Kasumi-1 (cell line): Measurements from ENCODE around the gene DVL2.

Experiments used
- DNase-seq, 2 experiments: peaks; one replicate each; lab custom pipeline; 2025; lab: John Stamatoyannopoulos, UW

The DVL2 gene

DNA sequence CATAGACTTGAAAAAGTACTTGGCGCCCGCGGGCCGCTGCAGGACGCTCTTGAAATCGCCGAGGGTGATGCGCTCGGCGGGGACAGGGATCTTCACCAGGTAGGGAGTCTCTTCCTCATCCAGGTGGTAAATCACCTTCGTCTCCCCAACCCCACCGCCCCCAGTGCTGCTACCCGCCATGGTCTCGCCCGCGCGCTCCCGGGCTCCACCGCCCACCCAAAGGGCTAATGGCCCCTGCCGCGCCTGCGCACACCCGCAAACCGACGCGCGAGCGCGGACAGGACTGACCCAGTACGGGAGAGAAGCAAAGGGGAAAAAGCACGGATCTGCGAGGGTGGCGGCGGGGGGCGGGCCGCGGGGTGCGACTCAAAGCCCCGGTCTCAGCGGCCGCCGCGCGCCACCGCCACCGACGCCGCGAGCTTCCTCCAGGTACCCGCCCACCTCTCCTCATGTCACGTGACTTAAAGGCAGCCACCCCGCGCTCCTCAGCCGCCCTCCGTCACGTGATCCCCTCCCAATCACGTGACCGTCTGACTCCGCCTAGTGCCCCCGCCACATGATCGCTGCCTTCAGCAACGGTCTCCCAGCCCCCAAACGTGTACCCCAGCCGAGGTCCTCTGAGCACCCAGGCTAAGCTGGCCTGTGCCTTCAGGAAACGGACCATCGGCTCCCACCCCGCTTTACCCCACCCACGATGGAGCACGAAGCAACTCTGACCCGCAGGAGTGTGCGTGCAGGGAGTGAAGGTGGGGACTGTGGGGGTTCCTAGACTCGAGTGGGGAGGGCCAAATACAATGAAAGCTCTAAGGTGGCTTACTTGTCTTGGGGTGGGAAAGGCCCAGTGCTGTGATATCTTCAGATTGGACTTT lies at the start of gene DVL2:
TSS of gene DVL2 (minus strand) at position 435 of the 869 bp plus-strand sequence. CDS start at position 180, 255 bp downstream.
- DNase-seq = peak; percentile 85 to 86

DNA sequence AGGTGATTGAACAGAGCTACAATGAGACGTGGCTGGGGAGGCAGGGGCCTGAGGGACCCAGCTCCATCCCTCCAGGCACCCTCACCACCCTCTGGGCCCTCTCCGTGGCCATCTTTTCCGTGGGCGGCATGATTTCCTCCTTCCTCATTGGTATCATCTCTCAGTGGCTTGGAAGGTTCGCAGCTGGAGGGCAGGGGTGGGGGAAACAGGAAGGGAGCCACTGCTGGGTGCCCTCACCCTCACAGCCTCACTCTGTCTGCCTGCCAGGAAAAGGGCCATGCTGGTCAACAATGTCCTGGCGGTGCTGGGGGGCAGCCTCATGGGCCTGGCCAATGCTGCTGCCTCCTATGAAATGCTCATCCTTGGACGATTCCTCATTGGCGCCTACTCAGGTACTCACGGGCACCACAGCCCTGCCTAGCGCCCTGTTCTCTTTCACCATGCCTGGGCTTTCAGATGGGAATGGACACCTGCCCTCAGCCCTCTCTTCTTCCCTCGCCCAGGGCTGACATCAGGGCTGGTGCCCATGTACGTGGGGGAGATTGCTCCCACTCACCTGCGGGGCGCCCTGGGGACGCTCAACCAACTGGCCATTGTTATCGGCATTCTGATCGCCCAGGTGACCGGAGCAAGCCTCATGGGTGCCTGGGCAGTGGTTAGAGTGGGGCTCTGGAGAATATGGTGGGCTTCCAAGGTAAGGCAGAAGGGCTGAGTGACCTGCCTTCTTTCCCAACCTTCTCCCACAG lies 49.3 kb upstream of the DVL2 start:
- no peak for DNase-seq

DNA sequence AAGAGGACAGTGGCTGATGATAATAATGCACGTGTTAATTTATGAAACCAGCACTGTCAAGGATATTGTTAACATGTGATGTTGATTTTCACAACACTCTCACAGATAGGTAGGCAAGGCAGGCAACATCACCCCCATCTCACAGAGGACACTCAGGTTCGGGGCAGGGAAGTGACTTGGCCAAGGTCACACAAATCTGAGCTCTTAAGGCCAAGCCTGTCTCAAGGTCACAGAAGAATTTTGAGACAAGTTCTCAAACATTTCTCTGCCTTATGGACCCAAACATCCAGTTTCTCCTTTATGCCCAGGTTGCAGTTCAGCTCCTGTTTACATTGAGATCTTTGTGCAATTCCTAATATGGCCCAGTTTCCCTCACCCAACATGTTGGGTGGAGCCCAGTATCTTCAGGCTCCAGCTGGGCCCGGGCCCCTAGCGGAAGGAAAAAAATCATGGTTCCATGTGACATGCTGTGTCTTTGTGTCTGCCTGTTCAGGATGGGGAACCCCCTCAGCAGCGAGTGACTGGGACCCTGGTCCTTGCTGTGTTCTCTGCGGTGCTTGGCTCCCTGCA lies 48.5 kb upstream of the DVL2 start:
- no peak for DNase-seq

DNA sequence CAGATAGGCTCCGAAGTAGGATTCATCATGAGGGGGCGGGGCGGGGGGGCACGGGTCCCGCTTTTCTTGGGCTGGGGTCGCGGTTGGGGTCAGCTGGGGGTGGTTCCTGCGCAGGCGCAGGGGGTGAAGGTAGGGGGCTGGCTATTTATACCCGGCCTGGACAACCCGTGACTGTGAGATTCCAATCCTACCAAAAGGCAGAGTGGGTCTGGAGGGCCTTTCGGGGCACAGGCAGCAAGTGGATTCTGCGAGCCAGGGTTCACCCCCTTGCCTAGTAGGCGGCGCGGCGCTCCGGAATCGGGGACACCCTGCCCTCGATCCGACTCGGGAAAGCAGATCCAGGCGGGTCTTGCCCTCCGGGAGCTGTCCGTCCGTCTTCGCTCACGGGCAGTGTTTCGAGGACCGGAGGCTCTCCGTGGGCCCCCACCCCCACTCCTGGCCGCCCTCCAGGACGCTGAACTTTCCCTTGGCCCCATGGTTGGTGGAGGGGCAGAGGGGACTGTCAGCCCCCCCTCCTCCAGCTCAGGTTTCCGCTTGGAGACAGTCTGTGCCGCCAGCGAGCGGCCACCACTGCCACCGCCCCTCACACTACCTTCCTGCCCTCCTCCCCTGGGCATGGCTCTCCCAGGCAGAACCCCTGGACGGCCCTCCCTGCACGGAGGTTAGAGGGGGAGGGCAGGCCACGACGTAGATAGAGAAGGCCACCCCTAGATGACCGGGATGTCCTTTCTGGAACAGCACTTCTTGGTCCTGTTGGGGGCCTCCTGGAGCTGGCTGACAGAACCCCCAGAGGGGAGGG lies 47.8 kb upstream of the DVL2 start:
- DNase-seq = no peak

DNA sequence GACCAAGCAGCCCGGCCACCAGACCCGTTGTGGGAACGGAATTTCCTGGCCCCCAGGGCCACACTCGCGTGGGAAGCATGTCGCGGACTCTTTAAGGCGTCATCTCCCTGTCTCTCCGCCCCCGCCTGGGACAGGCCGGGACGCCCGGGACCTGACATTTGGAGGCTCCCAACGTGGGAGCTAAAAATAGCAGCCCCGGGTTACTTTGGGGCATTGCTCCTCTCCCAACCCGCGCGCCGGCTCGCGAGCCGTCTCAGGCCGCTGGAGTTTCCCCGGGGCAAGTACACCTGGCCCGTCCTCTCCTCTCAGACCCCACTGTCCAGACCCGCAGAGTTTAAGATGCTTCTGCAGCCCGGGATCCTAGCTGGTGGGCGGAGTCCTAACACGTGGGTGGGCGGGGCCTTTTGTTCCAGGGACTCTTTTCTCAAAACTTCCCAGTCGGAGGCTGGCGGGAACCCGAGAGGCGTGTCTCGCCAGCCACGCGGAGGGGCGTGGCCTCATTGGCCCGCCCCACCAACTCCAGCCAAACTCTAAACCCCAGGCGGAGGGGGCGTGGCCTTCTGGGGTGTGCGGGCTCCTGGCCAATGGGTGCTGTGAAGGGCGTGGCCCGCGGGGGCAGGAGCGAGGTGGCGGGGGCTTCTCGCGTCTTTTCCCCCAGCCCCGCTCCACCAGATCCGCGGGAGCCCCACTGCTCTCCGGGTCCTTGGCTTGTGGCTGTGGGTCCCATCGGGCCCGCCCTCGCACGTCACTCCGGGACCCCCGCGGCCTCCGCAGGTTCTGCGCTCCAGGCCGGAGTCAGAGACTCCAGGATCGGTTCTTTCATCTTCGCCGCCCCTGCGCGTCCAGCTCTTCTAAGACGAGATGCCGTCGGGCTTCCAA lies 47.0 kb upstream of the DVL2 start, which contains the start of gene SLC2A4:
TSS of gene SLC2A4 (plus strand) at position 645 of the 879 bp plus-strand sequence. CDS start at position 862, 217 bp downstream.
- peak; percentile 69 to 70 for DNase-seq

DNA sequence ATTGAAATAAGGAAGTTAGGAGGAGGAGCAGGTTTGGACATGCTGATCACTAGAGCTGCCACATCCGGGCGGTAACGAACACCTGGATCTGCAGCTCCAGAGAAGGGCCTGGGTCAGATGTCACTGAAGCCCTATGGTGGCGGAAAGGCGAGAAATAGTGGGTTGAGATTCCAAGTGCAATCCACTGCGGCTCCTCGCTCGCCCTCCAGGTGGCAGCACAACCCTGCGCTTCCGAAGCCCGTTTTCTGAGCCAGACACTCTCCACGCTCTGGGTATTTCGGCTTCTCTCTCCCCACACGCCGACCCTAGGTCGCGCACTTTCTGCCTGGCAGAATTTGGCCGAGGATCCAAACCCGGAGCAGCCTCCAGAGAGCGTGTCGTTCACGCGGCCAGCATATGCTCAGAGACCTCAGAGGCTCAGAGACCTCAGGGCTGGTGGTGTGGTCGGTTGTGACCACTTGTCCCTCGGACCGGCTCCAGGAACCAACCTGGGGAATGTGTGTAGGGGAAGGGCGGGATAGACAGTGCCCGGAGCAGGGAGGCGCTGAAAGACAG lies 46.3 kb upstream of the DVL2 start:
- DNase-seq = peak; percentile 51 to 63

DNA sequence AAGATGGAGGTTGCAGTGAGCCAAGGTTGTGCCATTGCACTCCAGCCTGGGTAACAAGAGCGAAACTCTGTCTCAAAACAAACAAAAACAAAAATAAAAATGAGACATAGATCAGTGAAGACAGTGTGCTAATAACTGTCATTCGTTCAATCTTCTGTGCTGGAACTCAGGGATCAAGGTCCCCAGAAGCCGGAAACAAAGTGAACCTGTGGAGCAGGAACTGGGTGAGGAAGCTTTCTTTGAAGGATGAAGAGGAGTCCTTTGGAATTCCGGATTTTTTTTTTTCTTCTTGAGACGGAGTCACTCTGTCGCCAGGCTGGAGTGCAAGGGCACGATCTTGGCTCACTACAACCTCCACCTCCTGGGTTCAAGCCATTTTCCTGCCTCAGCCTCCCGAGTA lies 45.1 kb upstream of the DVL2 start:
- DNase-seq = no peak

DNA sequence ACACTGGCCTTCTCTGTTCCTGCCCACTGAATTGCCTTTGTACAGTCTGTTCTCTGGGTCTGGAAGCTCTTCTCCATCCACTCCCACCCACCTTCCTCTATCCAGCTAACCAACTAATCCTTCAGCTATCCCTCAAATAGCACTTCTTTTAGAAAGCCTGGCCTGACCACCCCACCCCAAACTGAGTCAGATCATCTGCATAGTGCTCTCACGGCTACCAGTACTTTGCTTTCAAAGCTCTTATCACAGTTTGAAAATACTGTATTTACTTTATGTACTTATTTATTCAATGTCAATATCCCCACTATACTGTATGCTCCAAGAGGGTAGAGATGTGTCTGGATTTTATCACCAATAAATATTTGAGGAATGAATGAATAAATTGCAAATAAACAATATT lies 32.5 kb upstream of the DVL2 start:
- no peak for DNase-seq

DNA sequence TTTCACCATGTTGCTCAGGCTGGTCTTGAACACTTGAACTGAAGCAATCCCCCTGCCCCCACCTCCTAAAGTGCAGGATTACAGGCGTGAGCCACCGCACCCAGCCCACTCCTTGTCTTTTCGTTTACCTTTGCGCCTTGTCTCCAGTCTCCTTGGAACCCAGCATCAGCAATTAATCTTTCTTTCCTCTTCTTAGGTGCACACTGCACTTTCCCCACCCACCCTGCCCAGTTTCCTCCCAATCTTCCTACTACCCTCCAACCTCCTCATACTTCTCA lies 29.4 kb upstream of the DVL2 start:
- DNase-seq = no peak

DNA sequence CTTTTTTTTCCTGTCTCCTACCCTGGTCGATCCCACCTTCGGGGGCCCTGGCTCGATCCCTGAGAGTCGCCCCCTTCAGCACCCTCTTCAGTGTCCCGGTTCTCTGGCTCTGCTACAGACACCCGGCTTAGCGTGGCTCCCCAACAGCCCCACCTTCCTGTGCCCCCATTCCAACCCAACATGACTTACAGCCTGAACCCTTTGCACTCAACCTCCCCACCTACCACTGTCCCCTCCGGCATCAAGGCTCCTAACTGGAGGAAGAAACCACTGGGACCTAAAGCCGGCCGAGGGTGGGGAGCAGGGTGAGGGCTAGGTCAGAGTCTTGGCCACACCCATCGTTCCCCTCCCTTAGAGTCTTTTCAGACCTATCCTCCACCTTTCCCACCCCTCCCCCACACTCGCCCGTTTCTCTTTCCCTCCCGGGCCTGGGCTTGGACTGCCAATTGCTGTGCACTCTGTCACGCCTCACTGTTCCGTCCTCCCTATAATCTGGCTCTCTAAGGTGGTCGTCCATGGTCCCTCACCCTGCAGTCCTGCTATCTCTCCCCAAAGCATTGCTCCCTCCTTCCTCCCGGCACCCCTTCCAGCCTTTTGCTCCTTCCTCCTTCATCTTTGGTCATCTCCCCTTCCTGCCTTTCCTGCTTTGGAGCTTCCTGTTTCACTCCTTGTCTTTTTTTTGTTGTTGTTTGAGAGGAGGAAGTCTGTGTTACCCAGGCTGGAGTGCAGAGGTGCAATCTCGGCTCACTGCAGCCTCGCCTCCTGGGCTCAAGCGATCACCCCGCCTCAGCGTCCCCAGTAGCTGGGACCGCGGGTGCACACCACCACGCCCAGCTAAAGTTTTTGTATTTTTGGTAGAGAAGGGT lies 28.9 kb upstream of the DVL2 start:
- no peak for DNase-seq

DNA sequence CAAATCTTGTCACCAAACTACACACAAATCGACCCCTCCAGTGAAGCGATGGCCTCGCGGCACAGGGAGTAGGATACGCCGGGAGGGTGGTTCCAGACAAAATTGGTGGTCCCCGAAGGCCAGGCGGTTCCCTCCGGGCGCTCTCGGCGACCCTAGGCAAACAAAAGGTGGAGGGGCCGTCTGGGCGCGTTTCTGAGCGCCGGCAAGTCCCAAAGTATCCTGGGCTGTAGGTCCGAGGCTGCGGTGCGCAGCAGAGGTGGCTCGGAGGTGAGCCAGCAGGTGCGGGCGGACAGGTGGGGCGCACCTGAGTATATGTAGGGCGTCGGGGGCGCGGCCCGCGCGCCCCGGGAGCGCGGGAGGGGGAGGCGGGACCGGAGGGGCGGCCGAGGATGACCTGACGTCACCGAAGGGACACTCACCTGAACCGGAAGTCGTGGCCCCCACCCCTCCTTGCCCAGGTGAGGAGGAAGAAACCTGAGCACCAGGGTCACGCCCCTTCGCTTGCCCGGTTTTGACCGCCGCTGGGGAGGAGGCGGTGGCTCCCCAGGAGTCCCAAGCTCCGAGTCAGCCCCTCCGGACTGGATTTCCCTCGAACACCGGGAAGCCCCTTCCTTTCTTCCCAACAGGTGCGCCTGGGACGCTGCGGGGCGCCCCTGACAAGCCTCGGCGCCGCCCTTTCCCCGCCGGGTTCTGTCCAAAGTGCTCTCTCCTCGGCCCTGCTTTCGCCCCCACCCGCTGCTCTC lies 28.0 kb upstream of the DVL2 start, which contains the start of gene CLDN7:
TSS of gene CLDN7 (minus strand) at position 287 of the 743 bp plus-strand sequence. CDS start 435 bp downstream, outside the sequence.
- no peak for DNase-seq

DNA sequence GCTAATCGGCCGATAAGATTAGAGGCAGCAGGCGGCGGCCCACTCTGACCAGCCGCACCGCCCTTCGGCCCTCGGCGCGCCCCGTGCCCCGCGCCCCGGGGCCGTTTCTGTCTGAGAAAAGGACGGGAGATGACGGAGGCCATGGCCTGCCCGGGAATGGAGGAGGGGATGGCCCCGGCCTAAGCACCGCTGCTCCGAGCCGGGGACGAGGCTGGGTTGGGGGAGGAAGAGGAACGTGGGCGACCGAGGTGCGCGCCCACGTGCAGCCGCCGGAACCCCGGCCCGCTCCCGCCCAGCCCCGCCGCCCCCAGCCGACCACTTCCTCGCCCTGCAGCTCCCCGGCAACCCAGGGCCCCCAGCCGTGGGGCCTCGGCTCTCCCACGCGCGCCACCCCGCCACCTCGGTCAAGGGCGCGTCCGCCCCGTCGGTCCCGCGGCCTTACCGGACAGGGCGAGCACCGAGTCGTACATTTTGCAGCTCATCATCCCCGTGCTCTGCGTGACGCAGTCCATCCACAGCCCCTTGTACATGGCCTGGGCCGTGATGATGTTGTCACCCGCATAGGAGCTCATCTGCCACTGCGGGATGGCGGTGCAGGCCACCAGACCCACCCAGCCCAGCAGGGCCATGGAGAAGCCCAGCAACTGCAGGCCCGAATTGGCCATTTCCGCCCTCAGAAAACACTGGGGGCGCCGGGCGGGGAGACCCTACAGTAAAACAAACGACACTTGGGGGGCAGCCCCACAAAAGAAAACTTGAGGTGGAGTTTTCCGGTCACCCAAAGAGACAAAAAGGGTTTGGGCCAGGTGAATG lies 27.3 kb upstream of the DVL2 start:
- DNase-seq = no peak

DNA sequence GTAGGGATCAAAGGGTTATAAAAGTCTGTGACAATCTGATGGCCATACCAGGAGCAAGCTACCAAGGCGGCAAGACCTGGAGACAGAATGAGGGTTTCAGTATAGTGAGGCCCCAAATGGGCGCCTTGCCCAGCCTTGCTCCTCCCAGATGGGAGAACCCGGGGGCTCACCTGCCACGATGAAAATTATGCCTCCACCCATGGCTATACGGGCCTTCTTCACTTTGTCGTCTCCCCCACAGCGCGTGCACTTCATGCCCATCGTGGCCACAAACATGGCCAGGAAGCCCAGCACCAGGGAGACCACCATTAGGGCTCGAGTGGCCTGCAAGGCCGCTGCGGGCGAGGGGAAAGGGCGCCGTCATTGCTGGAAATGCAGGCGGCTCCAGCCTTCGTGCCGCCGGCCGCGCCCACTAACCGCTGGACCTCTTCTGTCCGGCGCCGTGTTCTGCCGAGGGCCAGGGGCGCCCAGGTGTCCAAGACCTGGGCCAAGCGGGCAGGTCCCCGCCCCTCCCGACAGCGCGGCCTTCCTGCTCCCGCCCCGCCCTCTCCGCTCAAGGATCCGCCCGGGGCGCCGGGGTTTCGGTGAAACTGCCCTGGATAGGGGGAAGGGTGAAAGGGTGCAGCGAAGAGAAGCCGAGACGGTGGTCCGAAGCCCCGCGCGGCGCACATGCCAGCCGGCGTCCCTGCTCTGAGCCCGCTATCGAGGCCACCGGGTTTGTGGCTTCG lies 26.5 kb upstream of the DVL2 start:
- no peak for DNase-seq

DNA sequence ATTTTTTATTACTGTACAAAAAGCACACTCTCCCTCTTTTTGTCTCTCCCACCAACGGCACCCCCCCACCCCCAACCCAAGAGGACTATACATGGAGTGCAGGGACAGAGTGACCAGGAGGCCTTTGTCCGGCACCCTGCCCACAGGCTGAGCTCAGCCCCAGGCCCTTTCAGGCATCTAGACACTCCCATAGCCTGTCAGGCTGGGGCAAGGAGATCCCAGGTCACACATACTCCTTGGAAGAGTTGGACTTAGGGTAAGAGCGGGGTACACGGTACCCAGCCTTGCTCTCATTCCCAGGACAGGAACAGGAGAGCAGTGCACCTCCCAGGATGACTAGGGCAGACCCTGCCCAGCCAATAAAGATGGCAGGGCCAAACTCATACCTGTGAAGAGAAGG lies 25.8 kb upstream of the DVL2 start:
- no peak for DNase-seq

DNA sequence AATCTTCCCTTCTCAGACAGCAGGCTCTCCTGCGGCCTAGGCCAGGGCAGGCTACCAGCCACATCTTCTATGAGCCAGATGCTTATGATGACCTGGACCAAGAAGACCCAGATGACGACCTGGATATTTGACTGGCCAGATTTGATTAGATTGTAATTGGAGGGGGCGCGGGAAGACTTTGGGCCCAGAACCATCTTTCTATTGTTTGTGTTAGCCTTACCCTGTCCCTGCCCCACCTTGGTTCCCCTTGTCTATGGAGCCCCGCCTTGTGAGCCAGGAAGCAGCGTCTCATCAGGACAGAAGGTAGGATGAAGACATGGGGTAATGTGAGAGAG lies 25.2 kb upstream of the DVL2 start:
- no peak for DNase-seq

DNA sequence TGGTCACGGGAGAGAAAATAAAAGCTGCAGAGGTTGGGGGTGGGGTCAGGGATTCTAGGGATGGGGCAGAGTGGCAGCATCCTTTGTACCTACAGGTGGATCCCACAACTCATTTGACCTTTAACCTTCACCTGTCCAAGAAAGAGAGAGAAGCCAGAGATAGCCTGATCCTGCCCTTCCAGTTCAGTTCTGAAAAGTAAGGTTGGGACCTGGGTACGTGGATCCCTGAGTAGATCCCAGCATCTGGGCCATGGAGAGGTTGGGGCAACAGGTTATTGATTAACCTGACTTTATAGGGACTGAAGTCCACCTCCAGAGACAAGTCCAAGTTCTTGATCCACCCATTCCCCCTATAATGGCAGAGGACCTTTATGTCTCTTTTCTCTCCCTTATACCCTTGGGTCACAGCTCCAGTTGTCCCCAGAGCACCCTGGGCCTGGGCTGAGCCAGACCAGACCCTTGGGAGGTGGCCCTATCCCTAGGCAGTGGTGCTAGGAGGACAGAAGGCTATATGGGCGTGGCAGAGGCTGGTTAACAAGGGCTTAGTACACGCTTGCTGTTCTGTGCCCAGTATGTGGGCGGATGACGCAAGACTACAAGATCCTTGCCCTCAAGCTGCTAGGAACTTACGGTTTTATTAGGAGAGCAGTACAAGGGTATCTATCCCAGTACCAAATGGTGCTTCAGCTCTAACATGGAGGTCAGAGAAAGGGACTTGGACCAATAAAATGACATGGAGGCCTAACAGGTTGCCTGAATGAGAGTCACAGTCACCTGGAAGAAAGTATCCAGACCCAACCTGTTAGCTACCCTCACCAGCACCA lies 24.6 kb upstream of the DVL2 start:
- DNase-seq = no peak
